Stimulated activated CD8-positive, alpha-beta memory T cell treated with anti-CD3 and anti-CD28 coated beads, Interleukin-7, amount 100 ng/mL, for 48 hours (primary cell): Measurements from ENCODE around the gene USP9X.
"Not testable (repeated sequence)": the region's sequence is repeated elsewhere in the genome, so short reads cannot be mapped to it uniquely, and the experiment has no call there.

Experiments
- DNase-seq, 2 donors: peaks; one replicate each; pipeline ENCODE4 v3.0.0-alpha.2; 2020; ENCODE audit warnings: low read depth in 1 of 2; ENCODE audit errors: extremely low read depth in 1 of 2

The USP9X gene

DNA sequence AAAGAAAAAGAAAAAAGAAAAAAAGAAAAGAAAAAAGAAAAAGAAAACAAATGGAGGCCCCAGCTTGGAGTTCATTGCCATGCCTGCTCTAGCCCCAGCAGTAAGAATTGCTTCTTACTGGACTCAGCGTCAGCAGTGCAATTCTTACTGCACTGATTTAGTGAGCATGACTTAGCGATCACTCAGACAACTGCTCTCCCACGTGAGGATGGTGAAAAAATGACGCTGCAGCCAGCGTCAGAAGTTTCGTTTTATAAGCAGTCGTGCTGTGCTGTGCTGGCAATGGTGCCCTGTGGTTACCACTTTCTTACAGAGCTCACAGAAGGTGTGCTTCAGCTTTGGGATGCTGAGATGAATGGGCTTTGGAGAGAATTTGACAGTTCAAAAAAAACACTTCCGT lies 180.4 kb downstream of the USP9X start:
- peak in 1 of 2 donors; percentile 62 for DNase-seq

- DNase-seq: no peak
These were observed 188.4 kb downstream of the USP9X start for GRCh38 chrX:41273638-41274037.

GRCh38 chrX:41275661-41276609 lies 190.7 kb downstream of the USP9X start:
- peak in 1 of 2 donors; percentile 17 for DNase-seq

DNA sequence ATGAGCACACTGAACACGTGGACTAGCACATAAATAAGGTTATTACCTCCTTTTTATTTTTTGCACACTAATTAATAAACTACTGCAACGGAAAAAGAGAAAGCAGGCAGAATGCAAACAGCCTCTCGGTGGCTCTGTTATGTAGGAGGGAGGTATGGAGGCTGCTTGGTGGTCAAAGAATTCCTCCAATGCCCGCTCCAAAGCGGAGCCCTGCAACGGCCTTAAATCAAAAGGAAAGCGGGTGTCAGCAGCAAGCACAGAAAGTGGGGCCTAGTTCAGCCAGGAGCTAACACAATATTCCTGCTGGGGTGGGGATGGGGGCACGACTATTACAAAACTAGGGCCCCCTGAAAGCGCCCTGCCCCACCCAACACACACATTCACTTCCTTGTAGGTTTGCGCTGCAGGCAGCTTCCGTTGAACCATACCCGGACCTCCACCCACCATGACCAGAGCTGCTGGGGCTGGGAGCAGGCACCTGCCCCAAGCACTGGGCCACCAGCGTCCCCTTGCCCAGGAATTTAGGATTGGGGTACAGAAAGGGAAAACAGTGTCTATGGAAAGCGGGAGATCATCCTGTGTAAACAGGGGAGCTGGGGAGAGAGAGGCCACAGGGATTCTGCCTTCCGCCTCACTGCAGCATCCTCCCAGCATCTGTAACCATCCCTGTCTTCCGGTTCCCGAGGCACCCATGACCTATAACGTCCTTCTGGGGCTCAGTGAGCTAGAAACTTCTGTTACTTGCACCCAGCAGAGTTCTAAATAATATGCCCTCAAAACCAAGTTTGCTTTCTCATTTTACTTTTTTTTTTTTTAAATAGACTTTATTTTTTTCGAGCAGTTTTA lies 191.6 kb downstream of the USP9X start:
- no peak for DNase-seq

DNA sequence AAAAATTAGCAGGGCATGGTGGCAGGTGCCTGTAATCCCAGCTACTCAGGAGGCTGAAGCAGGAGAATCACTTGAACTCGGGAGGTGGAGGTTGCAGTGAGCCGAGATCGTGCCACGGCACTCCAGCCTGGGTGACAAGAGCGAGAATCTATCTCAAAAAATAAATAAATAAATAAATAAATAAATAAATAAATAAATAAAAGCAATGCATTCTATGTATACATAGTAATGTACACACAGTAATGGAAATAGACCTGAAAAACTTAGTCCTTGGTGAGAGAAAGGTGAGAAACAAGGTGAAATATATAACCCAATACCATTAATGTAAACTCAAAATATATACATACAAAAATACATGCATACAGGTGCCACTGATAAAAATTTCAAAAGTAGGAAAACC lies 197.1 kb downstream of the USP9X start:
- DNase-seq: not testable (repeated sequence)

GRCh38 chrX:41285928-41286327 lies 200.7 kb downstream of the USP9X start:
- not testable (repeated sequence) for DNase-seq
